ENCODE data around the gene RAD23B.

DNA sequence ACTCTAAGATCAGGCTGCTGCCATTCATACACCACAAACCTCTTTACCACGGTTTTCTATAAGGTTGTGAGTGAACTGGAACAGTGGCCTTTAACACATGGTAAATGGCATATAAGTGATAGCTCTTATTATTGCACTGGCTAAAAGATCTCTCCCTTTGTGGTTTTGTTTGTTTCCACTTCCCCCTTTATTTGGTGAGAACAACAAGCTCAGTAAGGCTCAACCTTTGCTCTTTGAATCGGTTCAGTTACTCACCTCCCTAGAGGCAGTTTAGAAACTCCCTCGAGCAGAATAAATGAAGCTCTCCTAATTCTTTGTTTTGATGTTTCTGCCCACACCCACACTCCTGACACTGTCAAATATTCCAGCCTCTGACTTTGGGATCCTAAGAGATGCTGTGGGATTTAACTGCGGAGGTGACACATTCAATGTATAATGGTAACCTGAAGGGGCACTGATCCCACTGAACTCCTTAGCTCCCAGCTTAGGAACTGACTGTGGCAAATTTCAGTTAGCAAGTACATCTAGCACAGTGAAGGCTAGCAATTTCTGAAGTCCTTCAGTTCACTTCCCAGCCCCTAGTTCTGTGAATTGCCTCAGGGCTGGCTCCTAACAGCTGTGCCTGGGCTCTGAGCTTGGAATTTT, 22.5 kb upstream of the RAD23B start:
- TF ChIP-seq, protein P1, sequence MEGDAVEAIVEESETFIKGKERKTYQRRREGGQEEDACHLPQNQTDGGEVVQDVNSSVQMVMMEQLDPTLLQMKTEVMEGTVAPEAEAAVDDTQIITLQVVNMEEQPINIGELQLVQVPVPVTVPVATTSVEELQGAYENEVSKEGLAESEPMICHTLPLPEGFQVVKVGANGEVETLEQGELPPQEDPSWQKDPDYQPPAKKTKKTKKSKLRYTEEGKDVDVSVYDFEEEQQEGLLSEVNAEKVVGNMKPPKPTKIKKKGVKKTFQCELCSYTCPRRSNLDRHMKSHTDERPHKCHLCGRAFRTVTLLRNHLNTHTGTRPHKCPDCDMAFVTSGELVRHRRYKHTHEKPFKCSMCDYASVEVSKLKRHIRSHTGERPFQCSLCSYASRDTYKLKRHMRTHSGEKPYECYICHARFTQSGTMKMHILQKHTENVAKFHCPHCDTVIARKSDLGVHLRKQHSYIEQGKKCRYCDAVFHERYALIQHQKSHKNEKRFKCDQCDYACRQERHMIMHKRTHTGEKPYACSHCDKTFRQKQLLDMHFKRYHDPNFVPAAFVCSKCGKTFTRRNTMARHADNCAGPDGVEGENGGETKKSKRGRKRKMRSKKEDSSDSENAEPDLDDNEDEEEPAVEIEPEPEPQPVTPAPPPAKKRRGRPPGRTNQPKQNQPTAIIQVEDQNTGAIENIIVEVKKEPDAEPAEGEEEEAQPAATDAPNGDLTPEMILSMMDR (conservative IDR thresholded peaks at IDR 0.05), result no peak
- no peak for TF ChIP-seq EZH2 (IDR thresholded peaks at IDR 0.05; ENCODE audit: low read depth)

All from PC-9 (cell line).